ENCODE results near the gene COG6.
A peak's percentile ranks its signal among the peaks of the same experiment; 100 is the strongest.

COG6 gene

DNA sequence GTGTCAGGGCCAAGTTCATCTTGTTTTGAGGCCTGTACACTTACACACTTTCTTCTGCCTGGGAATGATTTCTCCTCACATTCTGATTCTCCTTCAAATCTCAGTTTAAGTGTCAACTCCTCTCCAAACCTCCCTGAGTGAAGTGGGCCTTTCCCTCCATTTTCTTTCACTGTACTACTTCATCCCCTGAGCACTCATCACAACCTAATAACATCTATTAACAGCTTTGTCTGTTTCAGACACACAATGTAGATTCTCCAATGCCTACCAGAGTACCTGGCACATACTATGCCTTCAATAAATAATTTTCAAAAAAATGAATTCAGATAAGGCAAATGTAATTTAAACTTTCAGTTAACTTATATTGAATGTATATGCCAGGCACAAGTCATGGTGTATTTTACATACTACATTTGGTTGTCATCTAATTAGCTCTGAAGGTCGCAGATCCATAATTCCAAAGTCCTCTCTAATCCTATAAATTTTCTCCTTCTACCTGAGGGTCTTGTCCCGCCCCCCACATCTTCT, 357 bp upstream of the COG6 start:
- H3K4me3 ChIP-seq (ENCODE audit: low read depth, low read length) = peak overlapping the region; percentile 94
- no peak for DNase-seq (ENCODE audit: low read depth)
- no peak for TF ChIP-seq CTCF (IDR thresholded peaks at IDR 0.05; ENCODE audit: low read depth, low read length, missing control alignments)
- in situ Hi-C loops (cut with HindIII; ENCODE audit: low sequenced_read_pairs) = no loop called here

GRCh38 chr13:39656325-39656677, 839 bp downstream of the COG6 start:
- DNase-seq (ENCODE audit: low read depth) = no peak
- no peak for TF ChIP-seq CTCF (IDR thresholded peaks at IDR 0.05; ENCODE audit: low read depth, low read length, missing control alignments)
- H3K4me3 ChIP-seq (ENCODE audit: low read depth, low read length) = peak overlapping the region; percentile 94
- in situ Hi-C loops (cut with HindIII; ENCODE audit: low sequenced_read_pairs) = no loop called here

- no peak overlapping the region for H3K4me3 ChIP-seq (ENCODE audit: low read depth, low read length)
- TF ChIP-seq CTCF (IDR thresholded peaks at IDR 0.05; ENCODE audit: low read depth, low read length, missing control alignments) = no peak
- in situ Hi-C loops (cut with HindIII; ENCODE audit: low sequenced_read_pairs) = no loop called here
- no peak for DNase-seq (ENCODE audit: low read depth)
These were observed 8.0 kb downstream of the COG6 start for GRCh38 chr13:39663508-39663907.

DNA sequence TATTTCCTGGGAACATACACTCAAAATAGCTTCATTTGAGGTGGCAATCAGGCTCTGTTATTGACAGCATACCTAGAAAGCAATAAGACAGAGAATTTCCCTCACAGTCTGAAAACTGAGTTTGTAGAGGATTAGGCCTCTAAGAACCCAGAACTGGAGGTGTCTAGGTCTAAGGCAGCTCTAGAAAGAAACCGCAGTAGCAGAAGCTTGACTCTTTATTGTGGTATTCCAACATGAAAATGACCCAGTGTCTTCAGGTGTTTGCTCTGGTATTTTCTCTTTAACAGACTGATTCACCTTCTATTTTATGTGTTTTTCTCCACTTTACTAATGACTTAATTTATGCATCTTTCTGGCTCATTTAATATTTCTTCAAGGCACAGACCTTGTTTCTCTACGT, 8.5 kb downstream of the COG6 start:
- H3K4me3 ChIP-seq (ENCODE audit: low read depth, low read length) = no peak overlapping the region
- TF ChIP-seq CTCF (IDR thresholded peaks at IDR 0.05; ENCODE audit: low read depth, low read length, missing control alignments) = no peak
- in situ Hi-C loops (cut with HindIII; ENCODE audit: low sequenced_read_pairs) = no loop called here
- no peak for DNase-seq (ENCODE audit: low read depth)

- TF ChIP-seq CTCF (IDR thresholded peaks at IDR 0.05; ENCODE audit: low read depth, low read length, missing control alignments) = no peak
- H3K4me3 ChIP-seq (ENCODE audit: low read depth, low read length) = no peak overlapping the region
- in situ Hi-C loops (cut with HindIII; ENCODE audit: low sequenced_read_pairs) = no loop called here
- DNase-seq (ENCODE audit: low read depth) = no peak
These were observed 10.3 kb downstream of the COG6 start for GRCh38 chr13:39665763-39666162.

GRCh38 chr13:39670445-39670844, 15.0 kb downstream of the COG6 start:
- no peak for TF ChIP-seq CTCF (IDR thresholded peaks at IDR 0.05; ENCODE audit: low read depth, low read length, missing control alignments)
- in situ Hi-C loops (cut with HindIII; ENCODE audit: low sequenced_read_pairs) = no loop called here
- H3K4me3 ChIP-seq (ENCODE audit: low read depth, low read length) = no peak overlapping the region
- DNase-seq (ENCODE audit: low read depth) = no peak
